ENCODE measurements around the gene HOXD9.

HOXD9 gene

DNA sequence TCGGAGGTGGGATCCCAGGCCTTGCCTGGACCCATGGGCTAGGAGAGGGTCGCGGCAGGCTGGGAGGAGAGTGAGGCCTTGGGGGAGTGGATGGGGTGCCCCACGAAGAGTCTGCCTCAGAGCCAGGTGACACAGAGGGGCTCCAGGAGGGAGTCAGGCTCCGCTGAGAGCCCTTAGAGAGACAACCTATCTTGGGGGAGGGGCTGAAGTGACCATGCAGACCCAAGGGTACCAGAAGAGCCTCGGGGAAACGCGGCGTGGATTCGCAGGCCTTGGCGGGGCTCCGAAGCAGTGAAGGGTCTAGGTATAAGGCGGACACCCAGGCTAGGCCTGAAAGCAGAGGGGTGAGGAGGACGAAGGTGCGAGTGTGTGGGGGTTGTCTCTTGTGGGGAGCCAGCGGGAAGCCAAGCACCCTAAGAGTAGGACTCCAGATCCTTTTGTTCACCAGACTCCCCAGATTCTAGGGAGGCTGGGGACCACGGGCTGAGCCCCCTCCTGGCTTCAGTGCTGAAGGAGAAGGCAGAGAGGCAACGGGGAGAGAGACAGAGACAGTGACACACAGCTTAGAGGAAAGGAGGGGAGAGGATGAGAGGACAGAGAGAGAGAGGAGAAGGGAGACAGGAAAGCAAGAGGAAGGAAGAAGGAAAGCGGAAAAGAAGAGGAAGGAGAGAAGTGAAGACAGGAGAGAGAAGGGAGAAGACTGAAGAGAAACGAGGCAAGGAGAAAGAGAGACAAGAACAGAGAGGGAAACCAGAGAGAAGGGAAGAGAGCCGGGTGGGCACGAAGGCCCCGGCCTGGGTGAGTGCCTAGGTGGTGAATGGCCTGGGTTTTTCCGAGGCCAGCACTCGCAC lies 16.6 kb upstream of the HOXD9 start:
- no peak for DNase-seq
- CTCF ChIA-PET = no interaction called here
- H3K4me1 Mint-ChIP-seq = peaks cover 7% of the 10 kb centered on the region
- peak overlapping the region; percentile 43 for H3K4me3 Mint-ChIP-seq
- peak overlapping the region; percentile 82 for H3K27ac Mint-ChIP-seq
- peaks cover 7% of the 10 kb centered on the region for H3K36me3 Mint-ChIP-seq
- H3K9me3 Mint-ChIP-seq = peaks cover 4% of the 10 kb centered on the region
- peaks cover 92% of the 10 kb centered on the region for H3K27me3 Mint-ChIP-seq

DNA sequence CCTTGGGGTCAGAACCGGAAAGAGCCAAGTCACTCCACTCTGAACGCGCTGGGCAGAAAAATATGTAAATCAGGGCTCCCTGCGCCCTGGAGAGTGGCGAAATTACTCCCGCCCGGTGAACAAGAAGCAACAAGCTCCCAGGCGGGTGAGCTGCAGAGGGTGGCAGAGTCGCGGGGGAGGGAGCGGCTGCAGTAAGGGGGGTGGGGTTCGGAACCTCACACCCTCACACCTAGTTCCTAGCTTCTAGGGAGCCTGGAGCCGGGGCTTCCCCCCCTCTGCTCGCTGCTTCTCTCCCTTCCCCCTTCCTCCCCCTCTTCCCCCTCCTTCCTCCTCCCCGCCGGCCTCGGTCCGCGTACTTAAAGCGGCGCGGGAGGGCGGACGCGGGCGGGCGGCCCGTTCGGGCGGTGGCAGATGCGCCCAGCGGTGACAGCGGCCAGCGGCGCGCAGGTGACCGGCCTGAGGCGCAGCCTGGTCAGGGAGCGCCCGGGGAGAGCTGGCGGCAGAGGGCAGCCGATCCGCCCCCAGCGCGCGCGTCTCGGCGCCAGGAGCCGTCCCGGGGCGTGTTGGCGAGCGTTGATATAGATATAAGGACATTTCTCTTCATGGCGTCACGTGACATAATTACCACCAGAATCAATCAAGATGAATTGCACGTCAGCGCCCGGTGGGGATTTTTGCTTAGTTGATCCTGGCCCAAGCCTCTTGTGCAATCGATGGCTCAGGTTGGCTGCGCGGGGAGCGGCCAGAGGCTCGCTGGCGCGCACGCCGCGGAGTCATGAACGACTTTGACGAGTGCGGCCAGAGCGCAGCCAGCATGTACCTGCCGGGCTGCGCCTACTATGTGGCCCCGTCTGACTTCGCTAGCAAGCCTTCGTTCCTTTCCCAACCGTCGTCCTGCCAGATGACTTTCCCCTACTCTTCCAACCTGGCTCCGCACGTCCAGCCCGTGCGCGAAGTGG lies 15.7 kb upstream of the HOXD9 start, which contains the start of gene HOXD11:
Gene HOXD11 (plus strand): TSS at position 700 of the 959 bp plus-strand sequence. CDS start 76 bp downstream, at position 776.
- H3K4me3 Mint-ChIP-seq = peak within 1 kb of the TSS; percentile 43
- peak within 1 kb of the TSS; percentile 82 for H3K27ac Mint-ChIP-seq
- peaks cover 7% of the 10 kb centered on the region for H3K4me1 Mint-ChIP-seq
- peaks cover 9% of the 10 kb centered on the region for H3K36me3 Mint-ChIP-seq
- DNase-seq = no peak
- H3K27me3 Mint-ChIP-seq = peaks cover 92% of the 10 kb centered on the region
- H3K9me3 Mint-ChIP-seq = peaks cover 4% of the 10 kb centered on the region
- CTCF ChIA-PET = no interaction called here

DNA sequence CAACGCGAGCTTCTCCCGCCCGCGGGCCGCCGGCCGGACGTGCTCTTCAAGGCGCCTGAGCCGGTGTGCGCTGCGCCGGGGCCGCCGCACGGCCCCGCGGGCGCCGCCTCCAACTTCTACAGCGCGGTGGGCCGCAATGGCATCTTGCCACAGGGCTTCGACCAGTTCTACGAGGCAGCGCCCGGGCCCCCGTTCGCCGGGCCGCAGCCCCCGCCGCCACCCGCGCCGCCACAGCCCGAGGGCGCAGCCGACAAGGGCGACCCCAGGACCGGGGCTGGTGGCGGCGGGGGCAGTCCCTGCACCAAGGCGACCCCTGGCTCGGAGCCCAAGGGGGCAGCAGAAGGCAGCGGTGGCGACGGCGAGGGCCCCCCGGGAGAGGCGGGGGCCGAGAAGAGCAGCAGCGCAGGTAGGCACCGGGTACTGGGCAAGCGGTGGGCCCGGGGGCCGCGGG lies 14.8 kb upstream of the HOXD9 start:
- CTCF ChIA-PET = no interaction called here
- no peak for DNase-seq
- Mint-ChIP-seq H3K4me3 (no peak overlapping the region), H3K36me3 (peaks cover 9% of the 10 kb centered on the region), H3K27ac (no peak overlapping the region), H3K27me3 (peaks cover 92% of the 10 kb centered on the region), H3K4me1 (peaks cover 7% of the 10 kb centered on the region), H3K9me3 (peaks cover 4% of the 10 kb centered on the region)

DNA sequence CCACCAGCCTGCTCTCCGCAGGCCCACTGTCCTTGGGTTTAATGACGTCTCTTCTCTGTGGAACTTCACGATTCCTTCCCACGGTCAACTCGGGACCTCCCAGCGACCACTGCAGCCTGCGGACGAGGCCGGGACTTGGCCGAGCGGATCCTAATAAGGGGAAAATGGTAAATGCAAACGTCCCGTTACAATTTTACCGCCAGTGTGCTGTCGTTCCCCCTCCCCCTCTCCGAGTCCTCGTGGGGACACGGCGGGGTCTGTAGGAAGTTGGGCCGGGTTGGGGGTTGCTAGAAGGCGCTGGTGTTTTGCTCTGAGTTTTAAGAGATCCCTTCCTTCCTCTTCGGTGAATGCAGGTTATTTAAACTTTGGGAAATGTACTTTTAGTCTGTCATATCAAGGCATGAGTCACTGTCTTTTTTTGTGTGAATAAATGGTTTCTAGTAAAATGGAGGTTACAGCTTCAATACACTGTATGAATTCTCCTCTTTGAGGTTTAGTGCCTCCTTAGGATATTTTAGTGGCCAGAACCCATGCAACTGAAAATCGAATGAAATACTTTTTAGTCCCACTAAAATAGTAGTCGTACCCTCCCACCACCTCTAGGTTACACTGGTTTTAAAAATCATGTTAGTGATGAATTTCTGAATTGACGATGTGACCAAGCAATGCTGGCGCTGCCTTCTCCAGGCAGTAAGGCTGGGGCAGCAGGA lies 13.2 kb upstream of the HOXD9 start:
- no peak for DNase-seq
- peak overlapping the region; percentile 66 for H3K27ac Mint-ChIP-seq
- H3K27me3 Mint-ChIP-seq = peaks cover 92% of the 10 kb centered on the region
- CTCF ChIA-PET = interaction anchor here (0.8 to 2.3 kb wide), 6 partner anchors 11 to 419 kb away, joined by 3 to 12 read pairs (median 4); no protein-coding TSS in a partner anchor
- peaks cover 4% of the 10 kb centered on the region for H3K9me3 Mint-ChIP-seq
- H3K4me1 Mint-ChIP-seq = peaks cover 7% of the 10 kb centered on the region
- H3K36me3 Mint-ChIP-seq = peaks cover 9% of the 10 kb centered on the region
- peak overlapping the region; percentile 24 for H3K4me3 Mint-ChIP-seq

DNA sequence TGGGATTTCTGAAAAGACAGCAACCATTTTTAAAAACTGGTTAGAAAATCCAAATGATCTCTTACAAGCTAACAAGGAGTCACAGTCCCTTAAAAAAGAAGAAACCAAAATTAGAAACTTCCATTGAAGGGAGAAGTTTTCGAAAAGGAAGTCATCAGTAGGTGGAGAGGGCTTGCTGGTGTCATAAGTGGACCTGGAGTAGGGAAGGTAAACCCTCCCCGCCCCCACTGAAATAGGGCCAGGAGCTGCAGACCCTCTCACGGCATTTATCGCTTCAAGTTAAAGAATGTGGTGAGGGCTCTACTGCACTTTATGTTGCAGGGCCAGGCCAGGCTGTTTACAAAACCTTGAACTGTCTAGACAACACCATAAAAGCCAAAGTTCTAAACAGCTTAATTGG lies 12.6 kb upstream of the HOXD9 start:
- CTCF ChIA-PET = interaction anchor here (0.7 to 2.3 kb wide), 8 partner anchors 10 to 1625 kb away, joined by 3 to 12 read pairs (median 4); no protein-coding TSS in a partner anchor
- H3K27ac Mint-ChIP-seq = peak overlapping the region; percentile 66
- peaks cover 92% of the 10 kb centered on the region for H3K27me3 Mint-ChIP-seq
- H3K4me1 Mint-ChIP-seq = peaks cover 7% of the 10 kb centered on the region
- H3K4me3 Mint-ChIP-seq = no peak overlapping the region
- no peak for DNase-seq
- H3K36me3 Mint-ChIP-seq = peaks cover 9% of the 10 kb centered on the region
- peaks cover 4% of the 10 kb centered on the region for H3K9me3 Mint-ChIP-seq

DNA sequence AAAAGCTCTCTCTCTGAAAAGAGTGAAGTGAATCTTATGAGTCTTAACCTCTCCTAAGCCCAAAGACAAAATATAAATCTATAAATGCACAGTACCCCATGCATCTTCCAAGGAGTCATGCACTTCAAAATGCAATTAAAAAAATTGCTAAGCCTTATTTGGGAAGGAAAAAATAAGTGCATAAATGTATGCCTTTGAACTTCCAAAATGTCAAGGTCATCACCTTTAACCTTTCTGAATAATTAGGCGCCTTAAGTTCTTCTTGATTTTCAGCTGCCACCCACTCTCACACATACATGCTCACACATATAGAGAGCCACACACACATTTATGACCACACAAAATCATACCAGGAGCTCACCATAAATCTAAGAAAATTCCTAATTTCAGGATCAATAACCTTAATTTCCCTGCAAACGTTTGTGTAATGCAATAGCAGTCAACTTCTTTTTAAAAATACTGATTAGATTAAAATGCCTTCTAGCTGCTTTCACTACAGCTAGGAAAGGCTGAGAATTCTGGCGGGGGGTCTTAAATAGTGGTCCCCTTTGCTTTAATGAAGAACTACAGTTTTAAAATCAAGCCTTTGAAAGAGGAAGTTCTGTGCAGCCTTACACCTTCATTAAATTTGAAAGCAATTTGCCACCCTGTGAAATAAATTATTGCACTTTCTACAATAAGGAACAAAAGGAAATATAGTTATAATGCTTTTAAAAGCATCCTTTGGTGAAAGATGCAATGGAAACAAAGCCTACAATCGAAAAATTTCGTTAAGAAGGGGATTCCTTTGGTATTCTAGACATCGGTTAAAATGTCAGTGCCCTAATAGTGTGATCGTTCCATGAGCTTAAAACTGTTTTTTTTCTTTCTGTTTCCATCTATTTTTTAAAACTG lies 11.9 kb upstream of the HOXD9 start:
- H3K4me3 Mint-ChIP-seq = no peak overlapping the region
- CTCF ChIA-PET = interaction anchor here (0.7 to 2.3 kb wide), 14 partner anchors 10 to 1626 kb away, joined by 3 to 12 read pairs (median 4); partner anchors contain the start of gene HOXD9
- peak overlapping the region; percentile 78 for H3K27ac Mint-ChIP-seq

DNA sequence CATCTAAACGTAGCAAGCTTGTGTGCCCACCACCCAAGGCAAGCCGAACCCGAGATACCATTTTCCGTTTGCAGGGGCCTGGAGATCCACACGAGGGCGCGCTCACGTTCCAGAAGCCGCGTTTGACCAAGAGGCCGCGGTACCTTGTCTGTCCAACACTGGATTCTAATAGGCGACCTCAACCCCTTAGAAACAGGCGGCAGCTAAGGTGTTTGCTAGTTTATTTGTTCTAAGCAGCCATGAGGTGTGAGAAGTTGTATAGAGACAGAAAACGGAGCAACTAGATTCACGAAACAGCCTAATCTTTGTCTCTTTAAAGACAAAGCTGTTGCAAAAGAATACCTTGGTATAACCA lies 11.2 kb upstream of the HOXD9 start:
- peaks cover 3% of the 10 kb centered on the region for H3K9me3 Mint-ChIP-seq
- CTCF ChIA-PET = interaction anchor here (1.0 to 2.3 kb wide), 8 partner anchors 10 to 703 kb away, joined by 3 to 12 read pairs (median 4); partner anchors contain the start of gene HOXD9

More for the DNA sequence above, 11.9 kb upstream of the HOXD9 start:
- Mint-ChIP-seq H3K27me3 (peaks cover 92% of the 10 kb centered on the region), H3K9me3 (peaks cover 4% of the 10 kb centered on the region), H3K4me1 (peaks cover 7% of the 10 kb centered on the region), H3K36me3 (peaks cover 9% of the 10 kb centered on the region)
- no peak for DNase-seq

DNA sequence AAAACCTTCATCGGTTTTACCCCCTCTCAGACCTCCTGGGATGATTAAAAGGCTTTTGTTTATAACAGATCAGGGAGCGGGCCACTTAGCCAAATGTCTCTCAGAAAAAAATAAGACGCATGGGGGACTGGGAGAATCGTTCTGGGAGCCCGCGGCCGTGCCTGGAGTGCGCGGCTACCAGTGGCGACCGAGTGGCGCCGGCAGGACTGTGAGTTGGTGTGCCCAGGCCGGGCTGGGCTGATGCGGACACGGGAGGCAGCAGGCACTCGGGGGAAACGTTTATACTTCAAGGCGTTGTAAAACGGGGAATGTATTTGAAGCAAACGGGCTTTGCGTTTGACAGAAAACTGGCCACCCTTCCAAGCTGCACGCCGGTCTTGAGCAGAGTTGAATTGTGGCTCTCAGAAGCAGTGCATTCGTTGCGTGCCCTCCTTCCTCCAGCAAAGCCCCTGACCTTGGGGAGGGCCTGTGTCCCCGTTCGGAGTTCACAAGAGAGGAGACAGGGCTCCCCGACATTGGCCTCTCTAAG lies 10.6 kb upstream of the HOXD9 start:
- Mint-ChIP-seq H3K4me3 (no peak overlapping the region), H3K27me3 (peaks cover 92% of the 10 kb centered on the region), H3K36me3 (peaks cover 5% of the 10 kb centered on the region), H3K4me1 (peaks cover 3% of the 10 kb centered on the region), H3K27ac (peak overlapping the region; percentile 55), H3K9me3 (peaks cover 4% of the 10 kb centered on the region)
- no peak for DNase-seq
- CTCF ChIA-PET = interaction anchor here (1.3 to 2.3 kb wide), 3 partner anchors 9 to 702 kb away, joined by 3 to 12 read pairs (median 4); no protein-coding TSS in a partner anchor

More for the DNA sequence above, 11.2 kb upstream of the HOXD9 start:
- peaks cover 8% of the 10 kb centered on the region for H3K36me3 Mint-ChIP-seq
- DNase-seq = no peak
- H3K27ac Mint-ChIP-seq = peak overlapping the region; percentile 78
- H3K4me3 Mint-ChIP-seq = no peak overlapping the region
- peaks cover 4% of the 10 kb centered on the region for H3K4me1 Mint-ChIP-seq
- peaks cover 92% of the 10 kb centered on the region for H3K27me3 Mint-ChIP-seq

DNA sequence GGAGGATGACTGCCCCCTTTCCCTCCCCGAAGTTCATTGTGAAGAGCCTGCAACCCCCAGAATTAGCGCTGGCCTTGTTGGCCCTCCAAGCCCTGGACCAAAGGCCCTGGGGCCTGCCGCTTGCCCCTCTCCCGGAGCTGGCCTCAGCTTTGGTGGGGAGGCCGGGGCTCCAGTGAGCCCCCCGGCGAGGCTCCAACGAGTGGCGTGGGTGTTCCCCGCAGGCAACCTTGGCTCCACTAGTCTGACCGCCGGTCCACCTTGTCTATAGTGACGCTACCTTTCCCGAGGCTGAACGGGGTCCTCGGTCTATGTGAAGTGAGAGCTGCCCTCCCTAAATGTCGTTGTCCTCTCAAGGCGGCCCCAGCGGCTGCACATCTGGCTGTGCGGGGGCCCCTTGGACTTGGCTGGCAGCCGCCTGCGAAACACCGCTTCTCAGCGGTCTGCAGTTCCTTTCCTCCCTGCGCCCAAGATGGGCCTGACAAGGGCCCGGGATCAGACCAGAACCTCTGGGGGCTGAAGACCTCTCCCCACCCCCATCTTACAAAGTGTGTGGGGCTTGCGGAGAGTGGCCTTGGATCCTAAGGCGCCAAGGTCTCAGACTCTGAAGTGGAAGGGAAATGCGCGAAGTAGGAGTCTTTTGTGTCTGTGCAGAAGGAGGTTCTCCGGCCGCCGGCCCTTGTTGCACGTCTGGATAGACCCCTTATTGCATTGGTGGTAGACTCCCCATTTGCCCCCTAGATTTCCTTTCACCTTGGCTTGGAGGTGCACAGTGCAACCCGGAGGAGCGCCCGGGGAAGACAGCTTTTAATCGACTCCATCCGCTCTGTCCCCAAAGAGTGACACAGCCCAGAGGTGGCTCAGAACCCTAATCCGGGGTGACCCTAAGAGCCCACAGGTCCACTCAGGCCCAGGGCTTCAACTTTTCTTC lies 9.9 kb upstream of the HOXD9 start:
- Mint-ChIP-seq H3K4me1 (peaks cover 3% of the 10 kb centered on the region), H3K36me3 (peaks cover 5% of the 10 kb centered on the region), H3K27ac (peak overlapping the region; percentile 67), H3K9me3 (peaks cover 5% of the 10 kb centered on the region), H3K27me3 (peaks cover 94% of the 10 kb centered on the region), H3K4me3 (no peak overlapping the region)
- CTCF ChIA-PET = interaction anchor here (0.9 to 1.7 kb wide), 2 partner anchors 9 to 19 kb away, joined by 4 to 5 read pairs; no protein-coding TSS in a partner anchor
- DNase-seq = no peak

DNA sequence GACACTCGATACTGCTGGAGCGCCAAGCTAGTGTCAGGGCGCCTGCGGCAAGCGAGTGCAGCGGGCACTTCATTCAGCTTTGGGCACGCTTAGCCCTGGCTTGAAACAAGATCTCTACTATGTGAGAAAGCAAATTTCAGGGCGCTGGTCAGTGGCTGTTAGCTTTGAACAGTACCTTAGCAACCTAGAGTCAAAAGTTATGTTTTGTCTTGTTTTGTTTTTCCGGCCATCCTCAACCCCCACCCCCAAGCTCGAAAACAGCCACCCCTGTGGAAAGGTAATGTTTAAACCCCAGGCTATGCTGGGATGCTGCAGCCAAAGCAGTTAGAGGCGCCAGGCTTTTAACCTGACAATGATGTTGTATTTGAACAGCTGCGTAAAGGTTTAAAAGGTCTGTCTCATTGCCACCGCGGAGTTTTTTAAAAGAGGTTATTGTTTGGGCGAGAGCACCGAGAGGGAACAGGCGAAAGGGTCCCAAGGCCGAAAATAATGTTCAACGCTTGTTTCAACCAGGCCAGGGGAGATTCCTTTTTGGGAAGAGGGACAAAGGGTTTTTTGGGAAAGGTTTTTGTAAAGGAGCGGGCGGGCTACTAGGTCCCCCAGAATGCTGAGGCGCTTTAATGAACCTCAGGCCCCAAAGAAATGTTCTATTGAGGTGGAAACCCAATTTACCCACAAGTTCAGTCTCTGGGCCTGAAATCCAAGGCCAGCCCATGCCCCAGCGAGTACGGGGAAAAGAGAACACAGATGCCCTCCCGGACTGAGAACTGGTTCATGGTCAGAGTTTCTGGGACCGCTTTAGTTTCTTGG lies 8.2 kb upstream of the HOXD9 start:
- Mint-ChIP-seq H3K27me3 (peaks cover 96% of the 10 kb centered on the region), H3K4me1 (peaks cover 2% of the 10 kb centered on the region), H3K9me3 (peaks cover 5% of the 10 kb centered on the region), H3K4me3 (no peak overlapping the region), H3K27ac (no peak overlapping the region), H3K36me3 (peaks cover 7% of the 10 kb centered on the region)
- CTCF ChIA-PET = interaction anchor here (0.6 kb wide), 1 partner anchor 39 kb away, joined by 3 read pairs; no protein-coding TSS in a partner anchor
- DNase-seq = no peak

Data from activated naive CD4-positive, alpha-beta T cell treated with anti-CD3 and anti-CD28 coated beads, Interleukin-2, amount 10 ng/mL, durations not matched to agents 7 days and 5 days (primary cell).